Measurements from ENCODE around the gene ARL16.

GRCh38 chr17:81641825-81642489 is 41.6 kb downstream of the ARL16 start:
- TF ChIP-seq CTCF (IDR thresholded peaks at IDR 0.05) (no peak), ZFX (IDR thresholded peaks at IDR 0.05; ENCODE audit: borderline replicate concordance) (no peak)

Data from 22Rv1 (cell line).